ENCODE measurements around the gene SFT2D1.

Gene SFT2D1

GRCh38 chr6:166275714-166276166 lies 66.6 kb downstream of the SFT2D1 start:
- Histone ChIP-seq H2AFZ (ENCODE audit: low read length) (peak overlapping the region; percentile 45; the same call in 1 of the 2 replicates), H4K20me1 (ENCODE audit: insufficient read depth, low read length, poor library complexity, severe bottlenecking) (no peaks in the 10 kb centered on the region), H3K9ac (ENCODE audit: low read depth, low read length, poor library complexity, severe bottlenecking) (peak overlapping the region; percentile 51), H3K79me2 (ENCODE audit: insufficient read depth, low read length) (no peaks in the 10 kb centered on the region), H3K27me3 (ENCODE audit: insufficient read depth, low read length, poor library complexity, severe bottlenecking) (no peaks in the 10 kb centered on the region), H3F3A (ENCODE audit: low read depth) (no peaks in the 10 kb centered on the region; the same call in 1 of the 2 replicates), H3K4me3 (ENCODE audit: low read length, poor library complexity, severe bottlenecking) (no peak overlapping the region), H3K36me3 (ENCODE audit: insufficient read depth, low read length) (no peaks in the 10 kb centered on the region), H3K4me2 (ENCODE audit: low read depth, low read length, poor library complexity, severe bottlenecking) (peak overlapping the region; percentile 38), H3K9me2 (replicated peaks; ENCODE audit: low read depth, low read length) (no peaks in the 10 kb centered on the region), H3K9me3 (ENCODE audit: insufficient read depth, low read depth, low read length) (no peaks in the 10 kb centered on the region), H3K4me1 (ENCODE audit: insufficient read depth, low read length, poor library complexity, severe bottlenecking) (peaks cover 15% of the 10 kb centered on the region)
- TF ChIP-seq EZH2phosphoT487 (IDR thresholded peaks at IDR 0.05; ENCODE audit: borderline replicate concordance), result no peak
- peak; percentile 100 for TF ChIP-seq CTCF (conservative IDR thresholded peaks at IDR 0.05; ENCODE audit: low read length)

- no peak overlapping the region for H3K4me3 ChIP-seq (ENCODE audit: low read length, poor library complexity, severe bottlenecking)
- no peak for TF ChIP-seq CTCF (conservative IDR thresholded peaks at IDR 0.05; ENCODE audit: low read length)
- TF ChIP-seq EZH2phosphoT487 (IDR thresholded peaks at IDR 0.05; ENCODE audit: borderline replicate concordance), result no peak
- H4K20me1 ChIP-seq (ENCODE audit: insufficient read depth, low read length, poor library complexity, severe bottlenecking), result no peaks in the 10 kb centered on the region
- no peaks in the 10 kb centered on the region for H3K36me3 ChIP-seq (ENCODE audit: insufficient read depth, low read length)
- H3F3A ChIP-seq (ENCODE audit: low read depth), result no peaks in the 10 kb centered on the region; the same call in 1 of the 2 replicates
- no peaks in the 10 kb centered on the region for H3K9me3 ChIP-seq (ENCODE audit: insufficient read depth, low read depth, low read length)
- no peaks in the 10 kb centered on the region for H3K27me3 ChIP-seq (ENCODE audit: insufficient read depth, low read length, poor library complexity, severe bottlenecking)
- no peak overlapping the region for H2AFZ ChIP-seq (ENCODE audit: low read length)
- H3K4me1 ChIP-seq (ENCODE audit: insufficient read depth, low read length, poor library complexity, severe bottlenecking), result peaks cover 15% of the 10 kb centered on the region
- H3K9me2 ChIP-seq (replicated peaks; ENCODE audit: low read depth, low read length), result no peaks in the 10 kb centered on the region
- no peak overlapping the region for H3K4me2 ChIP-seq (ENCODE audit: low read depth, low read length, poor library complexity, severe bottlenecking)
- H3K79me2 ChIP-seq (ENCODE audit: insufficient read depth, low read length), result no peaks in the 10 kb centered on the region
- peak overlapping the region; percentile 51 for H3K9ac ChIP-seq (ENCODE audit: low read depth, low read length, poor library complexity, severe bottlenecking)
Measured at GRCh38 chr6:166274739-166275370, 67.5 kb downstream of the SFT2D1 start.

- Histone ChIP-seq H3K4me2 (ENCODE audit: low read depth, low read length, poor library complexity, severe bottlenecking) (no peak overlapping the region), H4K20me1 (ENCODE audit: insufficient read depth, low read length, poor library complexity, severe bottlenecking) (no peaks in the 10 kb centered on the region), H2AFZ (ENCODE audit: low read length) (no peak overlapping the region), H3K9me2 (replicated peaks; ENCODE audit: low read depth, low read length) (no peaks in the 10 kb centered on the region), H3K4me3 (ENCODE audit: low read length, poor library complexity, severe bottlenecking) (no peak overlapping the region), H3K79me2 (ENCODE audit: insufficient read depth, low read length) (no peaks in the 10 kb centered on the region), H3F3A (ENCODE audit: low read depth) (no peaks in the 10 kb centered on the region; the same call in 1 of the 2 replicates), H3K4me1 (ENCODE audit: insufficient read depth, low read length, poor library complexity, severe bottlenecking) (peaks cover 15% of the 10 kb centered on the region), H3K36me3 (ENCODE audit: insufficient read depth, low read length) (no peaks in the 10 kb centered on the region), H3K9ac (ENCODE audit: low read depth, low read length, poor library complexity, severe bottlenecking) (peak overlapping the region; percentile 33), H3K27me3 (ENCODE audit: insufficient read depth, low read length, poor library complexity, severe bottlenecking) (no peaks in the 10 kb centered on the region), H3K9me3 (ENCODE audit: insufficient read depth, low read depth, low read length) (no peaks in the 10 kb centered on the region)
- no peak for TF ChIP-seq CTCF (conservative IDR thresholded peaks at IDR 0.05; ENCODE audit: low read length)
- TF ChIP-seq EZH2phosphoT487 (IDR thresholded peaks at IDR 0.05; ENCODE audit: borderline replicate concordance), result no peak
Measured at GRCh38 chr6:166274163-166274562, 68.2 kb downstream of the SFT2D1 start.
